Measurements from ENCODE around the gene H2BK1. TPM values are rescaled to one million over a fixed set of nuclear protein-coding genes. Genes with fewer than 3 reads are reported as not detected.

Gene H2BK1
- total RNA-seq, 1 experiment from 2014 or later = not detected

DNA sequence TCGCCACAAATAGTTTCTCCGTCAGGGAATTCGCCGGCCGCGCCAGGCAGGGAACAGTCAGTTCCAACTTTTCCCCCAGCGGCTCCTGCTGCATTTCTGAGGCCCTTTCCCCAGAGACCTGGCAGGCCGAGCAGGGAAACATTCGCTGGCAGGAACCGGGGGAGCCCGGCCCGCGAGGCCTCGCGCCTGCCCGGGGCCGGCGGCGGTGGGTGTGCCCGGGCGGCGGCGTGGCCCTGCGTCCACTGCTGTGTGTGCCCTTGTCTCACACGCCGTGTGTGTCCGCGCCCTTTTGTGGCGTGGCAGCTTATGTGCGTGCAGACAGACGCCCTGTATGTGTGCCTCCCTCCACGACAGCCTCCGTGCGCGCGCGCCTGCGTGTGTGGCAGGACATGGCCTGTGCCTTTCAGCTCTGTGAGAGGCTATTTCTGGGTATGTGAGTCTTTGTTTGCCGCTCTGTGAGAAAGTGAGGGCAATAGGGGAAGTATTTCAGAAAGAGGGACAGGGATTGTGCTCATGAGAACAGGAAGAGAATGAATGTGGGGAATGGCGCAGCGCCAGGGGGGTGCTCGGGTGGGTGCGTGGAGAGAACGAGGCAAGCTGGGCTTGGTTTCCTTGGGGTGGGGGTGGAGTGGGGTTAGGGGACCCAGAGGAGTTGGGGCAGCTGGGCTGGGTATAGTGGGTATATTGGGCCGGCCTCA is 38.9 kb upstream of the H2BK1 start:
- BruUV-seq (replicated peaks) = no TSS peak
- Histone ChIP-seq H3K27ac (ENCODE audit: low read length) (peak overlapping the region; percentile 74), H3K36me3 (ENCODE audit: control insufficient read depth, insufficient read depth, low read length) (no peaks in the 10 kb centered on the region), H3K9me3 (ENCODE audit: control insufficient read depth, insufficient read depth, low read depth, low read length) (no peaks in the 10 kb centered on the region), H3K4me3 (ENCODE audit: low read depth in 2 of 2, low read length in 2 of 2) (peak overlapping the region; percentile 53 to 75), H3K27me3 (ENCODE audit: control insufficient read depth, insufficient read depth, low read length) (no peaks in the 10 kb centered on the region), H3K4me1 (ENCODE audit: control insufficient read depth, insufficient read depth, low read length) (peaks cover 51% of the 10 kb centered on the region)
- in situ Hi-C loops (cut with HindIII; ENCODE audit: low pct_unique_long_range_greater_than_20kb, low sequenced_read_pairs) (no loop called here), intact Hi-C loops (cut with micrococcal nuclease; ENCODE audit: unreplicated experiment) (no loop called here)
- no peak for TF ChIP-seq TCF7L2 (IDR thresholded peaks at IDR 0.05; ENCODE audit: low read depth, low read length)
- no peak for TF ChIP-seq SIN3A (IDR thresholded peaks at IDR 0.05; ENCODE audit: borderline replicate concordance, insufficient read depth, low read depth, low read length)
- TF ChIP-seq, protein P1, sequence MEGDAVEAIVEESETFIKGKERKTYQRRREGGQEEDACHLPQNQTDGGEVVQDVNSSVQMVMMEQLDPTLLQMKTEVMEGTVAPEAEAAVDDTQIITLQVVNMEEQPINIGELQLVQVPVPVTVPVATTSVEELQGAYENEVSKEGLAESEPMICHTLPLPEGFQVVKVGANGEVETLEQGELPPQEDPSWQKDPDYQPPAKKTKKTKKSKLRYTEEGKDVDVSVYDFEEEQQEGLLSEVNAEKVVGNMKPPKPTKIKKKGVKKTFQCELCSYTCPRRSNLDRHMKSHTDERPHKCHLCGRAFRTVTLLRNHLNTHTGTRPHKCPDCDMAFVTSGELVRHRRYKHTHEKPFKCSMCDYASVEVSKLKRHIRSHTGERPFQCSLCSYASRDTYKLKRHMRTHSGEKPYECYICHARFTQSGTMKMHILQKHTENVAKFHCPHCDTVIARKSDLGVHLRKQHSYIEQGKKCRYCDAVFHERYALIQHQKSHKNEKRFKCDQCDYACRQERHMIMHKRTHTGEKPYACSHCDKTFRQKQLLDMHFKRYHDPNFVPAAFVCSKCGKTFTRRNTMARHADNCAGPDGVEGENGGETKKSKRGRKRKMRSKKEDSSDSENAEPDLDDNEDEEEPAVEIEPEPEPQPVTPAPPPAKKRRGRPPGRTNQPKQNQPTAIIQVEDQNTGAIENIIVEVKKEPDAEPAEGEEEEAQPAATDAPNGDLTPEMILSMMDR (IDR thresholded peaks at IDR 0.05) = no peak
- TF ChIP-seq POLR2AphosphoS5 (IDR thresholded peaks at IDR 0.05; ENCODE audit: low read depth, low read length) = no peak
- TF ChIP-seq, protein P2, sequence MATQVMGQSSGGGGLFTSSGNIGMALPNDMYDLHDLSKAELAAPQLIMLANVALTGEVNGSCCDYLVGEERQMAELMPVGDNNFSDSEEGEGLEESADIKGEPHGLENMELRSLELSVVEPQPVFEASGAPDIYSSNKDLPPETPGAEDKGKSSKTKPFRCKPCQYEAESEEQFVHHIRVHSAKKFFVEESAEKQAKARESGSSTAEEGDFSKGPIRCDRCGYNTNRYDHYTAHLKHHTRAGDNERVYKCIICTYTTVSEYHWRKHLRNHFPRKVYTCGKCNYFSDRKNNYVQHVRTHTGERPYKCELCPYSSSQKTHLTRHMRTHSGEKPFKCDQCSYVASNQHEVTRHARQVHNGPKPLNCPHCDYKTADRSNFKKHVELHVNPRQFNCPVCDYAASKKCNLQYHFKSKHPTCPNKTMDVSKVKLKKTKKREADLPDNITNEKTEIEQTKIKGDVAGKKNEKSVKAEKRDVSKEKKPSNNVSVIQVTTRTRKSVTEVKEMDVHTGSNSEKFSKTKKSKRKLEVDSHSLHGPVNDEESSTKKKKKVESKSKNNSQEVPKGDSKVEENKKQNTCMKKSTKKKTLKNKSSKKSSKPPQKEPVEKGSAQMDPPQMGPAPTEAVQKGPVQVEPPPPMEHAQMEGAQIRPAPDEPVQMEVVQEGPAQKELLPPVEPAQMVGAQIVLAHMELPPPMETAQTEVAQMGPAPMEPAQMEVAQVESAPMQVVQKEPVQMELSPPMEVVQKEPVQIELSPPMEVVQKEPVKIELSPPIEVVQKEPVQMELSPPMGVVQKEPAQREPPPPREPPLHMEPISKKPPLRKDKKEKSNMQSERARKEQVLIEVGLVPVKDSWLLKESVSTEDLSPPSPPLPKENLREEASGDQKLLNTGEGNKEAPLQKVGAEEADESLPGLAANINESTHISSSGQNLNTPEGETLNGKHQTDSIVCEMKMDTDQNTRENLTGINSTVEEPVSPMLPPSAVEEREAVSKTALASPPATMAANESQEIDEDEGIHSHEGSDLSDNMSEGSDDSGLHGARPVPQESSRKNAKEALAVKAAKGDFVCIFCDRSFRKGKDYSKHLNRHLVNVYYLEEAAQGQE (IDR thresholded peaks at IDR 0.05; ENCODE audit: insufficient read depth in 1 of 2, low read depth in 2 of 2, low read length in 1 of 2) = no peak
- no peak for DNase-seq (ENCODE audit: low read depth, low spot score)
- peak; percentile 43 for ATAC-seq
- ChIA-PET CTCF (no interaction called here), POLR2A (no interaction called here)

DNA sequence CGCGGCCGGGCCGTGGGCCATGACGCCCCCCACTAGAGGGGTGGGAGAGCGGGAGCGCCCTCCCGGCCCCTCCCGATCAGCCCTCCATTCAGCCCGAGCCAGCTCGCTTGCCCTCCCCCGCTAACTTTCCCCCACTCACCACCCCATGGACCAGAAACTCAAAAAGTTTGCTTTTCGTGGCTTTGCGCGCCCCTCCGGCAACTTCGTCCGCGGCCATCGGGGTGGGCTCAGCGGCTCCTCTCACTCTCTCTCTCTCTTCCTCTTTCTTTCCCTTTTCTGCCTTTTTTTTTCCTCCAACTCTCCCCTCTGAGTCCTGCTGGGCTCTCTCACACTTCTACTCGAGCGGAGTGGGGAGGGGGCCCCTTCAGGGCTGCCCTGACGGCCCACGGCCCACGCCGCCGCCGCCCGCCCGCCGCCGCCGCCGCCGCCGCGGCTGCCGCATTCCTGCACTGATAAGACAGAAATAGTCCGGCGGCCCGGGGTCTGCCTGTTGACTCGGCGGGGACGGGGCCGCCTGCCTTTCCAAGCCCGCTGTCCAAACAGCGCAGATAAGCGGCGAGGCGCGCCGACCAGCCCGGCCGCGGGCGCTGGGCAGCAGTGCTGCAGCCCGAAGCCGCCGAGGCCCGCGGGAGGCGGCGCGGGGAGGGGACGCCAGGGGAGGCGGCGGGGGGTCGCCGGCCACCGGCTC is 38.2 kb upstream of the H2BK1 start, which contains the start of gene SMARCD3:
Gene SMARCD3 (minus strand): TSS at position 349 of the 688 bp plus-strand sequence. CDS start 132 bp downstream, at position 217.
- Histone ChIP-seq H3K36me3 (ENCODE audit: control insufficient read depth, insufficient read depth, low read length) (no peaks in the 10 kb centered on the region), H3K4me1 (ENCODE audit: control insufficient read depth, insufficient read depth, low read length) (peaks cover 51% of the 10 kb centered on the region), H3K4me3 (ENCODE audit: low read depth in 2 of 2, low read length in 2 of 2) (peak within 1 kb of the TSS; percentile 53 to 75), H3K9me3 (ENCODE audit: control insufficient read depth, insufficient read depth, low read depth, low read length) (no peaks in the 10 kb centered on the region), H3K27me3 (ENCODE audit: control insufficient read depth, insufficient read depth, low read length) (no peaks in the 10 kb centered on the region), H3K27ac (ENCODE audit: low read length) (peak within 1 kb of the TSS; percentile 75)
- DNase-seq (ENCODE audit: low read depth, low spot score) = no peak
- ChIA-PET CTCF (interaction anchor here (0.7 kb wide), 1 partner anchor 159 kb away, joined by 3 read pairs; no protein-coding TSS in a partner anchor), POLR2A (interaction anchor here (0.7 kb wide), 1 partner anchor 934 kb away, joined by 11 read pairs; no protein-coding TSS in a partner anchor)
- TF ChIP-seq POLR2AphosphoS5 (IDR thresholded peaks at IDR 0.05; ENCODE audit: low read depth, low read length) (no peak), SIN3A (IDR thresholded peaks at IDR 0.05; ENCODE audit: borderline replicate concordance, insufficient read depth, low read depth, low read length) (no peak), TCF7L2 (IDR thresholded peaks at IDR 0.05; ENCODE audit: low read depth, low read length) (no peak)
- TF ChIP-seq, protein P1 (IDR thresholded peaks at IDR 0.05) = no peak
- TF ChIP-seq, protein P2 (IDR thresholded peaks at IDR 0.05; ENCODE audit: insufficient read depth in 1 of 2, low read depth in 2 of 2, low read length in 1 of 2) = no peak
- no TSS peak for BruUV-seq (replicated peaks)
- in situ Hi-C loops (cut with HindIII; ENCODE audit: low pct_unique_long_range_greater_than_20kb, low sequenced_read_pairs) = no loop called here
- ATAC-seq = peak; percentile 36
- intact Hi-C loops (cut with micrococcal nuclease; ENCODE audit: unreplicated experiment) = no loop called here

Measured in Panc1 (cell line).